Testis (tissue), 3 donors: ENCODE data around the gene ANKRD13A. TPM values are rescaled to one million over a fixed set of nuclear protein-coding genes. Genes with fewer than 3 reads are reported as not detected.

Experiments
- DNase-seq: peaks from one replicate; pipeline ENCODE4 v3.0.0-alpha.2; 2019
- H3K27ac ChIP-seq, 2 donors: fragments of 200-600 bp; sonication (generic); one replicate each; pipeline ENCODE4 v1.5.1; 2019
- H3K27me3 ChIP-seq: fragments of 200-600 bp; sonication (generic); one replicate; pipeline ENCODE4 v1.5.1; 2019
- H3K36me3 ChIP-seq: fragments of 200-600 bp; sonication (generic); one replicate; pipeline ENCODE4 v1.5.1; 2017; ENCODE audit warnings: low read depth; ENCODE audit errors: missing control alignments
- H3K4me1 ChIP-seq: fragments of 200-600 bp; sonication (generic); one replicate; pipeline ENCODE4 v1.5.1; 2019
- H3K4me3 ChIP-seq, 2 donors: fragments of 200-600 bp; sonication (generic); one replicate each; pipeline ENCODE4 v1.5.1; 2017 to 2019
- H3K9me3 ChIP-seq: fragments of 200-600 bp; sonication (generic); one replicate; pipeline ENCODE4 v1.5.1; 2017
- CTCF ChIP-seq, 3 experiments: fragments of 450-650 bp in 2 of 3; fragments of 200-600 bp in 1 of 3; sonication (generic) in 1 of 3; IDR thresholded peaks; one replicate each; pipeline ENCODE4 v1.5.1; 2016 to 2019; ENCODE audit warnings: antibody characterized with exemption in 3 of 3, mild to moderate bottlenecking in 2 of 3, moderate library complexity in 1 of 3
- POLR2A ChIP-seq: fragments of 450-650 bp; IDR thresholded peaks from one replicate; pipeline ENCODE4 v1.6.1; 2017; ENCODE audit warnings: antibody characterized with exemption, mild to moderate bottlenecking, moderate library complexity
- WGBS, 2 donors: methylation state at CpG; one replicate each; pipeline ENCODE4 v1.1.5; 2018; 5-methylcytosine and 5-hydroxymethylcytosine counted together
- intact Hi-C: fragments of 100-400 bp; cut with DNase I; formaldehyde crosslinking; loops from one replicate; pipeline ENCODE4 v1.15.1; 2023; ENCODE audit warnings: low total_unique reads
- polyA plus RNA-seq: library from polyadenylated mRNA; stranded (reverse); fragments of 350-450 nt; fragmentation: Illumina TruSeq; extraction: RNeasy Lipid Tissue Mini Kit (QIAGEN cat#74804); gene quantifications from one replicate; pipeline ENCODE4 v1.2.3, GENCODE V29; 2014; ENCODE audit warnings: low read depth, low replicate concordance; ENCODE audit not compliant: insufficient read depth
- total RNA-seq, 2 donors: library from RNA; depleted of rRNA; stranded (reverse); fragments of >200 nt; gene quantifications; one replicate each; pipeline ENCODE4 v1.2.3, GENCODE V29; 2016

ANKRD13A gene
- total and polyA plus RNA-seq, 3 donors from 2014 or later = 129 to 165 (median 156) TPM

DNA sequence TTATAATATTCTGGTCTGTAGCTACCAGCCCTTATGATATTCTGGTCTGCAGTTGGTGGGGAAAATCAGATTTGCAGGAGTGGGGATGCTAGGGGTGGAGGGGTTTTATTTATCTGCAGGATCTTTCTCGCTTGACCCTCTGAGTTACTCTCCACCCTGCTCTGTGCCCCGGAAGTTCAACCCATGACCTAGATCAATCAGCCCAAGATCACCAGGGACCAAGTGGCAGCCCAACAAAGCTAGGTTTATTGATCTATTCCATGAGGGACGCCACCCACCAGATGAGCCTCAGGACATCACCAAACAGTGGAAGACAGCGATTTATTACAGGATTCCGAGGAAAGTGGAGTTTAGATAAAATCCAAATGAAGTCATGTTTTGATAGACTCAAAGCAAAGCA is 74.9 kb downstream of the ANKRD13A start:
- no peaks in the 10 kb centered on the region for H3K27me3 ChIP-seq
- intact Hi-C loops = no loop called here
- H3K36me3 ChIP-seq = no peaks in the 10 kb centered on the region
- WGBS, 2 donors = 82 to 83% methylated on average over 5 of the region's 5 CpGs
- H3K4me3 ChIP-seq = no peak overlapping the region
- no peak for DNase-seq
- peaks cover 16% of the 10 kb centered on the region for H3K4me1 ChIP-seq
- no peaks in the 10 kb centered on the region for H3K9me3 ChIP-seq
- no peak for TF ChIP-seq POLR2A
- no peak for TF ChIP-seq CTCF (IDR thresholded peaks at IDR 0.05)
- H3K27ac ChIP-seq = no peak overlapping the region

DNA sequence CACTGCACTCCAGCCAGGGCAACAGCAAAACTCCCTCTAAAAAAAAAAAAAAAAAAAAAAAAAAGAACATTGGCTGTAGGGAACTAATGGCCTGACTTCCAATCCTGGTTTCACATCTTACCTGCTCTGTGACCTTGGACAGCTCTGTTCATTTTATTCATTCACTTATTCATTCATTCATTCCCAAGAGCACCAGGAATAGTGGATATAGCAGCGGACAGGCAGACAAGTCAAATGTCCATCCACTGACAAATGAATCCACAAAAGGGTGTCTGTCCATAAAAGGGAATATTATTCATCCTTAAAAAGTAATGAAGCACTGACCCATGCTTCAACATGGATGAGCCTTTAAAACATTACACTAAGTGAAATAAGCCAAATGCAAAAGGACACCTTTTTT is 76.7 kb downstream of the ANKRD13A start:
- no peak for DNase-seq
- Histone ChIP-seq H3K27me3 (no peaks in the 10 kb centered on the region), H3K4me1 (peaks cover 27% of the 10 kb centered on the region), H3K9me3 (no peaks in the 10 kb centered on the region), H3K4me3 (no peak overlapping the region), H3K36me3 (no peaks in the 10 kb centered on the region), H3K27ac (no peak overlapping the region)
- TF ChIP-seq POLR2A (no peak), CTCF (IDR thresholded peaks at IDR 0.05) (no peak)
- intact Hi-C loops = no loop called here
- WGBS, 2 donors = 86 to 100% methylated on average over 1 of the region's 1 CpG

DNA sequence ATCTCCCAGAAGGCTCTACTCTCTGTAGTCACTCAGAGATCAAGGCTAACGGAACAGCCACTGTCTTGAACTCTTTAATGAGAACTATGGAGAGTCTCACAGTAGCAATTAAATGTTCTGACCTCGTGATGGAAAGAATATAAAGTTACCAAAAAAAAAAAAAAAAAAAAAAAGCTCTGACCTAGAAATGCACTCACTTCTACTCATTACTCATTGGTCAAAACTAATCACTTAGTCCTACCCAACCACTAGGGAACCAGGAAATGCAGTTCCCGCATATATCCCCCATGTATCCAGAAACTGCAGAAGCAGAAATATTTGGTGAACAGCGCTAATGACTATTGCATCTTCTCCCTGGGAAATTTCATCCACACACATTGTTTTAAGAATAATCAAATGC is 78.6 kb downstream of the ANKRD13A start:
- H3K36me3 ChIP-seq = no peaks in the 10 kb centered on the region
- H3K27ac ChIP-seq = peak overlapping the region in 1 of 2 donors; percentile 19
- intact Hi-C loops = no loop called here
- H3K9me3 ChIP-seq = no peaks in the 10 kb centered on the region
- 59 to 64% methylated on average over 4 of the region's 4 CpGs for WGBS, 2 donors
- no peak for DNase-seq
- peaks cover 27% of the 10 kb centered on the region for H3K4me1 ChIP-seq
- H3K4me3 ChIP-seq = no peak overlapping the region
- no peaks in the 10 kb centered on the region for H3K27me3 ChIP-seq
- TF ChIP-seq POLR2A (no peak), CTCF (IDR thresholded peaks at IDR 0.05) (no peak)

GRCh38 chr12:110079477-110080400 is 80.5 kb downstream of the ANKRD13A start:
- no peaks in the 10 kb centered on the region for H3K9me3 ChIP-seq
- TF ChIP-seq POLR2A = no peak
- no peak for TF ChIP-seq CTCF (IDR thresholded peaks at IDR 0.05)
- WGBS, 2 donors = 34 to 57% methylated on average over 24 of the region's 24 CpGs
- peaks cover 19% of the 10 kb centered on the region for H3K4me1 ChIP-seq
- peak overlapping the region; percentile 53 to 88 for H3K27ac ChIP-seq
- peak; percentile 96 for DNase-seq
- H3K4me3 ChIP-seq = peak overlapping the region; percentile 1 to 54
- no peaks in the 10 kb centered on the region for H3K36me3 ChIP-seq
- no peaks in the 10 kb centered on the region for H3K27me3 ChIP-seq
- intact Hi-C loops = no loop called here
